Neutrophil (primary cell): ENCODE measurements around the gene LRP10.
A peak's percentile ranks its signal among the peaks of the same experiment; 100 is the strongest.

Experiments
- H3K27ac ChIP-seq: fragments of 200-600 bp; sonication (generic); 2 replicates; pipeline ENCODE4 v1.5.1; 2016; ENCODE audit warnings: mild to moderate bottlenecking, moderate library complexity
- H3K27me3 ChIP-seq: fragments of 200-600 bp; sonication (generic); 2 replicates; pipeline ENCODE4 v1.6.0; 2016; ENCODE audit warnings: mild to moderate bottlenecking
- H3K36me3 ChIP-seq: fragments of 200-600 bp; sonication (generic); 2 replicates; pipeline ENCODE4 v1.5.1; 2017
- H3K4me1 ChIP-seq, 2 experiments: fragments of 200-600 bp in 1 of 2; sonication (generic) in 1 of 2; 1 replicate in 1 of 2; 2 replicates in 1 of 2; pipeline versions ENCODE4 v1.5.1 to v1.6.1; 2013 to 2016; ENCODE audit warnings: low read depth in 1 of 2, low read length in 1 of 2, mild to moderate bottlenecking in 1 of 2, moderate library complexity in 1 of 2; ENCODE audit not compliant: control insufficient read depth in 1 of 2, insufficient read depth in 1 of 2
- H3K4me3 ChIP-seq, 2 experiments: fragments of 200-600 bp in 1 of 2; sonication (generic) in 1 of 2; 1 replicate in 1 of 2; 2 replicates in 1 of 2; pipeline ENCODE4 v1.5.1; 2013 to 2016; ENCODE audit warnings: low read depth in 1 of 2, low read length in 1 of 2, mild to moderate bottlenecking in 1 of 2, moderate library complexity in 1 of 2
- H3K9me3 ChIP-seq: fragments of 200-600 bp; sonication (generic); 2 replicates; pipeline ENCODE4 v1.5.1; 2016
- TF ChIP-seq, protein P1 (sequence below): fragments of 200-600 bp; sonication (generic); IDR thresholded peaks from 2 replicates; pipeline ENCODE4 v1.5.1; 2016; ENCODE audit warnings: antibody characterized with exemption

The LRP10 gene

DNA sequence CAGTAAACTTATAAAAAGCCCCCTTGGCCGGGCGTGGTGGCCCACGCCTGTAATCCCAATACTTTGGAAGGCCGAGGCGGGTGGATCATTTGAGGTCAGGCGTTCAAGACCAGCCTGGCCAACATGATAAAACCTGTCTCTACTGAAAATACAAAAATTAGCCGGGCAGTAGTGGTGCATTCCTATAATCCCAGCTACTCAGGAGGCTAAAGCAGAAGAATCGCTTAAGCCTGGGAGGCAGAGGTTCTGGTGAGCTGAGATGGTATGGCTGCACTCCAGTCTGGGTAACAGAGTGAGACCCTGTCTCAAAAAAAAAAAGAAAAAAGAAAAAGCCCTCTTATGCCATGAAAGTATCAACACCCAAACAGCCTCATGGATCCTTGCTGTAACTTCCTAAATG, 54.0 kb downstream of the LRP10 start:
- H3K4me3 ChIP-seq, result no peak overlapping the region
- H3K27ac ChIP-seq, result no peak overlapping the region
- peaks cover 11% of the 10 kb centered on the region for H3K36me3 ChIP-seq

DNA sequence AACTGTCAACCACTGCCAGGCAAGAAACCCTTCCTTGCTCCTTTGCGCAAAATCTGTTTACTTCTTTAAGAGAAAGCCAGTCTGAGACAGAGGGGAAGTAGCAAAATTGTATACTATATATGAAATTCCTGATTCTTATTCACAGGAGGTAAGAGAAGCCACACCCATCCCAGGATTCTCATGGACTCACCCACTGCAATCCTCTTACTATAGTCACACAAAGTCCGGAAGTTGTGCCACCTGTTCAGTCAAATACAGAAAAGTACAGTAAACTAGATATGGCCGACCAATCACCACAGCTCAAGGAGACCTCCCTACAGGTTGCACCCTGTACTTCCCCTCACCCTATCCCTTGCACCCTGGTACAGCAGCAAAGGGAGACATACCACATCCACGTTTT, 54.8 kb downstream of the LRP10 start:
- Histone ChIP-seq H3K27ac (peak overlapping the region; percentile 34), H3K4me3 (no peak overlapping the region), H3K4me1 (peaks cover 42 to 48% of the 10 kb centered on the region in 2 experiments), H3K9me3 (no peaks in the 10 kb centered on the region), H3K27me3 (no peaks in the 10 kb centered on the region), H3K36me3 (peaks cover 11% of the 10 kb centered on the region)
- TF ChIP-seq, protein P1, sequence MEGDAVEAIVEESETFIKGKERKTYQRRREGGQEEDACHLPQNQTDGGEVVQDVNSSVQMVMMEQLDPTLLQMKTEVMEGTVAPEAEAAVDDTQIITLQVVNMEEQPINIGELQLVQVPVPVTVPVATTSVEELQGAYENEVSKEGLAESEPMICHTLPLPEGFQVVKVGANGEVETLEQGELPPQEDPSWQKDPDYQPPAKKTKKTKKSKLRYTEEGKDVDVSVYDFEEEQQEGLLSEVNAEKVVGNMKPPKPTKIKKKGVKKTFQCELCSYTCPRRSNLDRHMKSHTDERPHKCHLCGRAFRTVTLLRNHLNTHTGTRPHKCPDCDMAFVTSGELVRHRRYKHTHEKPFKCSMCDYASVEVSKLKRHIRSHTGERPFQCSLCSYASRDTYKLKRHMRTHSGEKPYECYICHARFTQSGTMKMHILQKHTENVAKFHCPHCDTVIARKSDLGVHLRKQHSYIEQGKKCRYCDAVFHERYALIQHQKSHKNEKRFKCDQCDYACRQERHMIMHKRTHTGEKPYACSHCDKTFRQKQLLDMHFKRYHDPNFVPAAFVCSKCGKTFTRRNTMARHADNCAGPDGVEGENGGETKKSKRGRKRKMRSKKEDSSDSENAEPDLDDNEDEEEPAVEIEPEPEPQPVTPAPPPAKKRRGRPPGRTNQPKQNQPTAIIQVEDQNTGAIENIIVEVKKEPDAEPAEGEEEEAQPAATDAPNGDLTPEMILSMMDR, result no peak

More for the DNA sequence above, 54.0 kb downstream of the LRP10 start:
- TF ChIP-seq, protein P1, result no peak
- Histone ChIP-seq H3K27me3 (no peaks in the 10 kb centered on the region), H3K9me3 (no peaks in the 10 kb centered on the region), H3K4me1 (peaks cover 37 to 45% of the 10 kb centered on the region in 2 experiments)

DNA sequence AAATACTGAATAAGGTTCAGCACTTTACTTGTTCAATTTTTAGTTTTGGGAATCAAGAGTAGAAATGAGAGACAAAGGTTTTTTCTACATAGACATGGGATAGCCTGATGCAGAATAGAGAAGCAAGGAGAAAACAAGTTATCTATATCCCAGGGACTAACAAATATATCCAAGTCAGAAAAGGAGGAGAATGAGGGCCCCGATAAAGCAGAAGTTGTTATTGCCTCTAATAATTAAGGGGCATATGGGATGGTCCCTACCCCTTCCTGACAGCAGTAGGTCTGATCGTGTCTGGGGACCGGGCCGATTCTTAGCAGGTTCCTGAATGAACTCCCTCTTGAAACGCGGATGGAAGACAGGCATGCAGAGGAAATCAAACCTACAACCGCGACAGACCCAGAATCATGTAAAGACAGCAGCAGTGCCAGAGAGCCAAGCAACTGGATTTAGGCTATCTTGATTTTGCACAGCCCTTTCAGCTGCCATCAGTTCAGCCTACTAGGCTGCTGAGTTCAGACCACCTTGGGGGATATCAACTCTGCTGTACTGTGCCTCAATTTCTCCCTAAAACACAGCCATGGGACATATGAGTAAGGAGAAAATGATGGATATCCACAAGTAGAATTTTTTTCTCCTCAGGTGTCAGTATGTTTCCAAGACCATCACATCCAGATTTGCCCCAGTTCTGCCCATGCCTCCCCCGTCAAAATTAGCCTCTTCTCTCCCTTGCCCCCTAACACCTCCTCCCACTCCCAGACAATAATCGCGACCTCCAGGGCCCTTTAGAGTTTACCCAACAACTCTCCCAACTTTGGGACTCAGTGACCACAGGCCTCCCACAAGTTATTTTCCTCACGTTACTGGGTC, 56.9 kb downstream of the LRP10 start:
- Histone ChIP-seq H3K36me3 (peaks cover 16% of the 10 kb centered on the region), H3K4me1 (peaks cover 42 to 48% of the 10 kb centered on the region in 2 experiments), H3K9me3 (no peaks in the 10 kb centered on the region), H3K4me3 (peak overlapping the region; percentile 71 to 79), H3K27me3 (no peaks in the 10 kb centered on the region), H3K27ac (peak overlapping the region; percentile 83)
- TF ChIP-seq, protein P1, result no peak

DNA sequence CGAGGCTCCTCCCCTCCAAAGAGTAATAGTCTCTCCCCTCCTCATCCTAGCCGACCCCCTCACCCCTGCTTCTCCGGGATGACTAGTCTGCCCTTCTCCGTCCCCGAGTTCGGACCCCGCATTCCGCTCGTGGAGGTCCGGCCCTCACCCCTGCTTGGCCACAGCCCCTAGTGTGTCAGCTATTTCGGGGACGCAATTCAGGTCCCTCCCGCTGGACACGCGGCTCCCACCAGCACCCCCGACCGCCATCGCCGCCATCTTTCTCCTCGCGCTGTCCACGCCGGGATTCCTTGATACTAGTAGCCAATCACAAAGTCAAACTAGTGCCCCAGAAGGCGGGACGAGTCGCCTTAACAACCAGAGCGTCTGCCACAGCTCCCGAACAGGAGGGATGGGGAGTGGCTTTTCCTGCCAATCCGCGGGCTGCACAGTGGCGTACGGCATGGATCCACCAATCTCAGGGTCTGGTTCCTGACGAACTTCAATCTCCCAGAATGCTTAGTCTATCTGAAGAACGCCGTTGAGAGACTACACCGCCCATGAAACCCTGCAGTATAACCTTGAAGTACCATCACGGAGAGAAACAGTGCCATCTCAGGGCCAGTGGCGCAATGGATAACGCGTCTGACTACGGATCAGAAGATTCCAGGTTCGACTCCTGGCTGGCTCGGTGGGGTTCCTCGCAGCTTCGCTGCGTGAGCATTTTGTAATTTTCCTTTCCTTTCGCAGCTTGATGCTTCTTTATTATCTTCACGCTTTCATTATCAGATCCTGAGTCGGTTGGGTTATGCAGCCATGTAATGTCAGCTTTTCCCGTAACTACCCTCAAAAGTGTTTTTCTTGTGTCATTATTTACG, 57.8 kb downstream of the LRP10 start, which contains the start of gene PRMT5:
Gene PRMT5 (minus strand): TSS at position 273 of the 857 bp plus-strand sequence. CDS start 15 bp downstream, at position 258.
- peak within 1 kb of the TSS; percentile 71 to 79 for H3K4me3 ChIP-seq
- TF ChIP-seq, protein P1, result peak; percentile 55
- peaks cover 42 to 48% of the 10 kb centered on the region in 2 experiments for H3K4me1 ChIP-seq

DNA sequence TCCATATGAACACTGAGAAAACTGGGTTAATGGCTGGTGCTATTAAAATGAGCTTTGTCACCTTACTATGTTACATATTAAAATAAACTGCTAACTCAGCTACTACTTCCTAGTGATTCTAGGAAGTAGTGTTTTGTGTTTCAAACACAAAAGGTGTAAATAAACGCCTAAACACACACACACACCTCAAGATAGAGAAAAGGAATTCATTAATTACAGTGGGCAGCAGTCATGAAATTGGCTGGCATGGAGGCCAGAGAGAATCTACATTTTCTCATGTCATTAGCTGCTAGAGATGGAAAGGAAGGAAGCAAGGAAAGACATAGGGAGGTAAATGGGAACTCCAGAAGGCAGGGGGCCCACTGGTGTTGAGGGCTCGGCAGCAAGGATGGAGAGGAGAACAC, 58.4 kb downstream of the LRP10 start:
- H3K4me3 ChIP-seq, result peak overlapping the region; percentile 71 to 79
- H3K36me3 ChIP-seq, result peaks cover 5% of the 10 kb centered on the region

More for the DNA sequence above, 57.8 kb downstream of the LRP10 start, which contains the start of gene PRMT5:
- no peaks in the 10 kb centered on the region for H3K9me3 ChIP-seq
- H3K27me3 ChIP-seq, result no peaks in the 10 kb centered on the region
- peak within 1 kb of the TSS; percentile 83 for H3K27ac ChIP-seq
- peaks cover 10% of the 10 kb centered on the region for H3K36me3 ChIP-seq

More for the DNA sequence above, 58.4 kb downstream of the LRP10 start:
- no peaks in the 10 kb centered on the region for H3K9me3 ChIP-seq
- TF ChIP-seq, protein P1, result no peak
- no peaks in the 10 kb centered on the region for H3K27me3 ChIP-seq
- H3K4me1 ChIP-seq, result peaks cover 42 to 48% of the 10 kb centered on the region in 2 experiments
- H3K27ac ChIP-seq, result peak overlapping the region; percentile 83
